ENCODE measurements around the gene TPSG1. TPM values are rescaled to one million over a fixed set of nuclear protein-coding genes. Genes with fewer than 3 reads are reported as not detected.

The TPSG1 gene
- total RNA-seq, 1 experiment from 2014 or later: not detected

DNA sequence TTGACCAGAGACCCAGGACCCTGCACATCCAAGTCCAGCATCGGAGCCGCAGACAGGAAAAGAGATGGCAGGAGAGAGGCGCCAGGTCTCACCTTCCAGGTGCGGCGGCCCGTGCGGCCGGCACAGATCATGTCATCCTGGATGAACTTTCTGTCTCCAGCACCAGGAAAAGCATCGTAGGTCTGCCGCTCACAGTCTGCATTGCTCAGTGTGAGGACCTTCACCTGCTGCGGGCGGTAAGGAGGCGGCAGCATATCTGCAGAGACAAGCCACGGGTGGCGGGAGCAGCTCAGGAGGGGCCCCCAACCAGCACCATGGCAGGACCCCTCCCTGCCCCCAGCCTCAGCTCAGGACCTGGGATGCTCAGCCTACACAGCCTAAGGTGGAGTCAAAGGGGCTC lies 48.7 kb upstream of the TPSG1 start:
- Histone ChIP-seq H2BK120ac (ENCODE audit: low read depth, low read length, poor library complexity, severe bottlenecking) (no peak overlapping the region), H4K5ac (ENCODE audit: insufficient read length, low read depth, low read length) (no peak overlapping the region), H3K4me1 (ENCODE audit: insufficient read depth, low read length) (no peaks in the 10 kb centered on the region; the same call in 1 of the 2 replicates), H2AK5ac (ENCODE audit: insufficient read length, low read length) (no peak overlapping the region), H3K14ac (ENCODE audit: insufficient read depth, low read length) (no peak overlapping the region), H3K9ac (ENCODE audit: extremely low read depth, insufficient read length, low read length) (no peak overlapping the region), H4K8ac (replicated peaks; ENCODE audit: insufficient read length, low read depth, low read length) (no peak overlapping the region), H2AFZ (ENCODE audit: low read length) (no peak overlapping the region), H3K4me2 (ENCODE audit: insufficient read depth, insufficient read length, low read length) (no peak overlapping the region), H3K79me2 (ENCODE audit: insufficient read depth, low read length) (no peaks in the 10 kb centered on the region), H3K18ac (ENCODE audit: insufficient read length, low read depth, low read length) (no peak overlapping the region), H3K79me1 (ENCODE audit: insufficient read depth, low read depth, low read length, poor library complexity, severe bottlenecking) (no peaks in the 10 kb centered on the region), H3T11ph (ENCODE audit: low read length) (no peak overlapping the region), H4K20me1 (ENCODE audit: control insufficient read depth, insufficient read depth, insufficient read length) (no peaks in the 10 kb centered on the region), H3K23ac (ENCODE audit: insufficient read length, low read depth, low read length) (no peak overlapping the region), H2BK12ac (ENCODE audit: insufficient read length, low read depth, low read length) (no peak overlapping the region), H3K23me2 (ENCODE audit: insufficient read length, low read depth, low read length, poor library complexity, severe bottlenecking) (no peaks in the 10 kb centered on the region), H2BK15ac (ENCODE audit: low read depth, low read length) (no peak overlapping the region), H2BK20ac (ENCODE audit: low read depth, low read length, poor library complexity, severe bottlenecking) (no peak overlapping the region), H3K27me3 (ENCODE audit: insufficient read depth, low read length) (no peaks in the 10 kb centered on the region), H2BK5ac (ENCODE audit: insufficient read length, low read length) (no peak overlapping the region), H3K9me3 (ENCODE audit: control insufficient read depth, low read depth, low read length) (no peaks in the 10 kb centered on the region), H4K91ac (ENCODE audit: insufficient read length, low read depth, low read length) (no peak overlapping the region), H3K56ac (ENCODE audit: insufficient read length, low read depth, low read length) (no peak overlapping the region), H3K4ac (ENCODE audit: low read depth, low read length) (no peak overlapping the region), H3K27ac (ENCODE audit: insufficient read length, low read depth, low read length) (no peak overlapping the region)
- Mint-ChIP-seq H3K27ac (no peak overlapping the region), H3K4me1 (peaks cover 7 to 17% of the 10 kb centered on the region in 2 experiments), H3K27me3 (ENCODE audit: low read depth) (peaks cover 34% of the 10 kb centered on the region), H3K9me3 (peaks cover 0 to 2% of the 10 kb centered on the region in 2 experiments; a peak in 1 of 5 replicates), H3K4me3 (no peak overlapping the region), H3K36me3 (ENCODE audit: insufficient read depth in 1 of 3, low read depth in 3 of 3) (peaks cover 0 to 4% (median 0%) of the 10 kb centered on the region in 3 experiments; a peak in 2 of 7 replicates)
- DNase-seq: no peak
- no CpG with 5 or more reads among the region's 15 CpGs for WGBS (ENCODE audit: extremely low coverage, insufficient read length, low lambda C conversion rate)
- TF ChIP-seq CTCF (conservative IDR thresholded peaks at IDR 0.05): no peak

Measured in H9 (cell line).